HepG2 (cell line): Measurements from ENCODE around the gene WDR81. TPM values are rescaled to one million over a fixed set of nuclear protein-coding genes. Genes with fewer than 3 reads are reported as not detected.

Source experiments
- AGO2 ChIP-seq: fragments of 200-400 bp; formaldehyde crosslinking; optimal IDR thresholded peaks from 2 replicates; pipeline ENCODE3; 2017; ENCODE audit warnings: mild to moderate bottlenecking, low read depth, low read length, moderate library complexity
- ARNTL ChIP-seq: sonication (generic); formaldehyde crosslinking; IDR thresholded peaks from 2 replicates; pipeline ENCODE4 v1.4.0; 2020; ENCODE audit warnings: mild to moderate bottlenecking, missing genetic modification reagents
- ATF7-NPFF ChIP-seq: sonication (generic); formaldehyde crosslinking; IDR thresholded peaks from 2 replicates; pipeline ENCODE4 v1.8.1; 2023; ENCODE audit warnings: mild to moderate bottlenecking, low read depth, missing genetic modification reagents, moderate library complexity
- CBFB ChIP-seq: sonication (generic); formaldehyde crosslinking; IDR thresholded peaks from 2 replicates; pipeline ENCODE4 v1.4.0; 2020; ENCODE audit warnings: missing genetic modification reagents
- EEA1 ChIP-seq: sonication (generic); formaldehyde crosslinking; IDR thresholded peaks from 2 replicates; pipeline ENCODE4 v1.5.1; 2020; ENCODE audit warnings: mild to moderate bottlenecking, missing genetic modification reagents, borderline replicate concordance
- FOSL2 ChIP-seq: sonication (generic); formaldehyde crosslinking; IDR thresholded peaks from 2 replicates; pipeline ENCODE4 v1.4.0; 2020; ENCODE audit warnings: missing genetic modification reagents
- FOXK2 ChIP-seq: fragments of 450-650 bp; IDR thresholded peaks from 2 replicates; pipeline ENCODE4 v1.6.1; 2016
- HIC2 ChIP-seq: sonication (generic); formaldehyde crosslinking; IDR thresholded peaks from 2 replicates; pipeline ENCODE4 v1.9.0; 2022; ENCODE audit warnings: low read depth, missing genetic modification reagents
- IRF2 ChIP-seq: IDR thresholded peaks from 2 replicates; pipeline ENCODE4 v1.6.1; 2018; ENCODE audit warnings: missing genetic modification reagents, missing compliant biosample characterization
- KDM2A ChIP-seq: sonication (generic); formaldehyde crosslinking; IDR thresholded peaks from 2 replicates; pipeline ENCODE4 v1.4.0; 2020; ENCODE audit warnings: low read depth, missing genetic modification reagents, borderline replicate concordance
- MAF1 ChIP-seq: sonication (generic); formaldehyde crosslinking; IDR thresholded peaks from 2 replicates; pipeline ENCODE4 v1.5.0; 2020; ENCODE audit warnings: missing genetic modification reagents, borderline replicate concordance
- PHF20 ChIP-seq: sonication (generic); formaldehyde crosslinking; IDR thresholded peaks from 2 replicates; pipeline ENCODE4 v1.5.0; 2020; ENCODE audit warnings: mild to moderate bottlenecking, missing genetic modification reagents
- SALL1 ChIP-seq: sonication (generic); formaldehyde crosslinking; IDR thresholded peaks from 2 replicates; pipeline ENCODE4 v1.8.0; 2022; ENCODE audit warnings: mild to moderate bottlenecking, missing genetic modification reagents
- SMARCC2 ChIP-seq: fragments of 450-650 bp; IDR thresholded peaks from 2 replicates; pipeline ENCODE4 v1.6.1; 2017; ENCODE audit warnings: antibody characterized with exemption, mild to moderate bottlenecking
- SMYD3 ChIP-seq: sonication (generic); formaldehyde crosslinking; IDR thresholded peaks from 2 replicates; pipeline ENCODE4 v1.8.1; 2023; ENCODE audit warnings: mild to moderate bottlenecking, missing genetic modification reagents
- TARDBP ChIP-seq: sonication (generic); formaldehyde crosslinking; IDR thresholded peaks from 2 replicates; pipeline ENCODE4 v1.8.0; 2022; ENCODE audit warnings: mild to moderate bottlenecking, missing genetic modification reagents
- THAP11 ChIP-seq: IDR thresholded peaks from 2 replicates; pipeline ENCODE4 v1.6.1; 2016; ENCODE audit warnings: missing biosample characterization, missing genetic modification reagents
- ZFP90 ChIP-seq: sonication (generic); formaldehyde crosslinking; IDR thresholded peaks from 2 replicates; pipeline ENCODE4 v1.8.0; 2022; ENCODE audit warnings: missing genetic modification reagents, mild to moderate bottlenecking, inconsistent platforms, borderline replicate concordance
- ZNF10 ChIP-seq: sonication (generic); formaldehyde crosslinking; IDR thresholded peaks from 2 replicates; pipeline ENCODE4 v1.4.0; 2020; ENCODE audit warnings: mild to moderate bottlenecking, low read depth, missing genetic modification reagents, borderline replicate concordance
- ZNF317 ChIP-seq: sonication (generic); formaldehyde crosslinking; IDR thresholded peaks from 2 replicates; pipeline ENCODE4 v1.5.0; 2020; ENCODE audit warnings: mild to moderate bottlenecking, missing genetic modification reagents
- polyA plus RNA-seq, 8 experiments: library from polyadenylated mRNA; depleted of rRNA in 3 of 8; stranded (reverse) in 7 of 8; unstranded in 1 of 8; fragments of >200 nt; fragmentation: Illumina TruSeq in 4 of 8; extraction: Trizol in 4 of 8; gene quantifications; 2 replicates each; pipeline versions ENCODE4 v1.2.1 to v1.2.3, GENCODE V29; 2011 to 2016; ENCODE audit warnings: low read depth in 4 of 8, missing spikeins in 1 of 8, mixed read lengths in 1 of 8; ENCODE audit not compliant: insufficient read depth in 1 of 8
- total RNA-seq, 5 experiments: library from RNA; depleted of rRNA; stranded (reverse); fragments of >200 nt; fragmentation: Illumina TruSeq; extraction: Trizol; gene quantifications; 2 replicates each; pipeline ENCODE4 v1.2.3, GENCODE V29; 2016; ENCODE audit warnings: low read depth in 1 of 5
- TF ChIP-seq, protein P1 (sequence below): sonication (generic); formaldehyde crosslinking; conservative IDR thresholded peaks from 2 replicates; pipeline ENCODE4 v1.8.0; 2022; ENCODE audit warnings: low read depth, missing genetic modification reagents

WDR81 gene
- total and polyA plus RNA-seq, 2 of the 13 experiments (the other 11 are each of a cell fraction or from before 2014, with no cell fraction given) = 9.1 to 16.7 TPM

DNA sequence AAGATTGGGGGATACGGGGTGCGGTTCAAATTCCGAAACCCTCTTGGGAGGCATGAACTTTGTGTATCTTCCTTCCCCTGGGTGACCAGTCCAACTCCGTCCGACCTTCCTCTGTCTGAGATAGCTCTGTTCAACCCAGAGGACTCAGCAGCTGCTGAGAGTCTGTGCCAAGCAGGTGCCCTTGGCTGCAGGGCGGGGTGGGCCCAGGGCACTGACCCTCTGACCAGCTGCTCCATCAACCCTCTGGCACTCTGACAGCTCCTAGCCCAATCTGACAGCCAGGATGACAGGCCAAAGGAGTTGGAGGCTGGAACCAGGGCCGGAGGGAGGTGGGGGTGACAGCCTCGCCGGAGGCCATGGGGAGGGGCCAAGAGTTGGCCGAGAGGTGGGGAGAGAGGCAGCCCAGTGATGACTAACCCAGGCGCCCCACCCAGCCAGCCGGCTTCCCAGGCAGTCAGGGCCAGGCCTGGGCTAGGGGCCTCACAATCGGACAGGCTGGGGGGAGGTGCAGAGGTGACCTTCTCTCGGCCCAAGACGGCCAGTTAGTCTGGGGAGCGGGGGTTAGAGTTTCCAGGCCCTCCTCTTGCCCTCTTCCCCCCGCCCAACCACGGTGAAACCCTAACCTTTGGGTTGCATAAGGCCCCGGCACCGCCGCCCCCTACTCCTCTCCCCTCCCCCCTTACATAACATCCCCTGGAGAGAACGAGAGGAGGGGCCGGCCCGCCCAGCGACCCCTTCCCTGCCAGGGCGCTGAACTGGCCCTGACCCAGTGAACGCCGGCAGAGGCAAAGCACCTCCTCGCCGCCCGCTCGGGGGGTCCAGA is 9.3 kb upstream of the WDR81 start (continued):
- TF ChIP-seq KDM2A (CRISPR knock-in tag) = peak; percentile 18; the same call in 1 of the 2 replicates
- no peak for TF ChIP-seq SMYD3 (CRISPR knock-in tag)
- TF ChIP-seq ATF7-NPFF (CRISPR knock-in tag) = peak; percentile 40; the same call in 1 of the 2 replicates
- peak; percentile 35; the same call in 1 of the 2 replicates for TF ChIP-seq CBFB (CRISPR knock-in tag)
- no peak; the same call in 1 of the 2 replicates for TF ChIP-seq ZFP90 (CRISPR knock-in tag)
- TF ChIP-seq SMARCC2 = no peak
- peak; percentile 47; the same call in 1 of the 2 replicates for TF ChIP-seq PHF20 (CRISPR knock-in tag)
- TF ChIP-seq SALL1 (CRISPR knock-in tag) = peak; percentile 21; the same call in 1 of the 2 replicates
- 0 out of 2 replicates have a peak, but pooled peaks have one; percentile 10 for TF ChIP-seq ARNTL (CRISPR knock-in tag)
- no peak for TF ChIP-seq MAF1
- TF ChIP-seq EEA1 (CRISPR knock-in tag) = no peak
- TF ChIP-seq FOXK2 = no peak
- 0 out of 2 replicates have a peak, but pooled peaks have one; percentile 5 for TF ChIP-seq ZNF317 (CRISPR knock-in tag)
- TF ChIP-seq TARDBP (CRISPR knock-in tag) = peak; percentile 59; the same call in 1 of the 2 replicates
- TF ChIP-seq THAP11 = peak; percentile 60; the same call in 1 of the 2 replicates
- peak; percentile 50; the same call in 1 of the 2 replicates for TF ChIP-seq IRF2 (CRISPR knock-in tag)
- TF ChIP-seq AGO2 = peak; percentile 72
- TF ChIP-seq, protein P1, sequence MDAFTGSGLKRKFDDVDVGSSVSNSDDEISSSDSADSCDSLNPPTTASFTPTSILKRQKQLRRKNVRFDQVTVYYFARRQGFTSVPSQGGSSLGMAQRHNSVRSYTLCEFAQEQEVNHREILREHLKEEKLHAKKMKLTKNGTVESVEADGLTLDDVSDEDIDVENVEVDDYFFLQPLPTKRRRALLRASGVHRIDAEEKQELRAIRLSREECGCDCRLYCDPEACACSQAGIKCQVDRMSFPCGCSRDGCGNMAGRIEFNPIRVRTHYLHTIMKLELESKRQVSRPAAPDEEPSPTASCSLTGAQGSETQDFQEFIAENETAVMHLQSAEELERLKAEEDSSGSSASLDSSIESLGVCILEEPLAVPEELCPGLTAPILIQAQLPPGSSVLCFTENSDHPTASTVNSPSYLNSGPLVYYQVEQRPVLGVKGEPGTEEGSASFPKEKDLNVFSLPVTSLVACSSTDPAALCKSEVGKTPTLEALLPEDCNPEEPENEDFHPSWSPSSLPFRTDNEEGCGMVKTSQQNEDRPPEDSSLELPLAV = no peak
- no peak for TF ChIP-seq ZNF10 (CRISPR knock-in tag)
- TF ChIP-seq FOSL2 (CRISPR knock-in tag) = peak; percentile 92
- TF ChIP-seq HIC2 (CRISPR knock-in tag) = 0 out of 2 replicates have a peak, but pooled peaks have one; percentile 9
